ENCODE results near the gene CDC42BPA.

The CDC42BPA gene

GRCh38 chr1:227102056-227102455, 216.2 kb downstream of the CDC42BPA start:
- H4K12ac ChIP-seq (ENCODE audit: low read depth, low read length), result no peak overlapping the region
- no peaks in the 10 kb centered on the region for H3K79me1 ChIP-seq (ENCODE audit: low read length)
- no peak overlapping the region for H3K4me2 ChIP-seq (ENCODE audit: low read length)
- no peak overlapping the region for H4K91ac ChIP-seq (ENCODE audit: low read depth, low read length)
- H3K9me3 ChIP-seq (ENCODE audit: insufficient read depth, low read depth, low read length), result no peaks in the 10 kb centered on the region
- no peaks in the 10 kb centered on the region for H3K79me2 ChIP-seq (ENCODE audit: control insufficient read depth, insufficient read depth, low read length, poor library complexity)
- DNase-seq, result no peak
- H3K9ac ChIP-seq (ENCODE audit: low read length), result no peak overlapping the region
- no peak overlapping the region for H2AFZ ChIP-seq (ENCODE audit: insufficient read depth, low read length, poor library complexity)
- H3K4me3 ChIP-seq (ENCODE audit: low read depth, low read length), result no peak overlapping the region
- no peak overlapping the region for H3K27ac ChIP-seq (ENCODE audit: low read depth, low read length)
- H3K4ac ChIP-seq (ENCODE audit: low read depth, low read length), result no peak overlapping the region
- peaks cover 2% of the 10 kb centered on the region in 2 experiments for H3K36me3 ChIP-seq (ENCODE audit: control insufficient read depth in 1 of 2, insufficient read depth in 2 of 2, low read length in 2 of 2)
- H2BK12ac ChIP-seq (ENCODE audit: low read length), result no peak overlapping the region
- H3K18ac ChIP-seq (ENCODE audit: low read length), result no peak overlapping the region
- no peak overlapping the region for H3K23ac ChIP-seq (ENCODE audit: low read length)
- H2BK5ac ChIP-seq (ENCODE audit: low read depth, low read length, poor library complexity), result no peak overlapping the region
- WGBS (ENCODE audit: extremely low coverage, insufficient coverage, insufficient read length), result no CpG with 5 or more reads among the region's 5 CpGs
- H3K27me3 ChIP-seq (ENCODE audit: insufficient read depth, low read length), result no peaks in the 10 kb centered on the region
- no peak overlapping the region for H2AK5ac ChIP-seq (ENCODE audit: low read length)
- H3K4me1 ChIP-seq (ENCODE audit: control insufficient read depth in 1 of 2, insufficient read depth in 2 of 2, low read length in 2 of 2), result no peaks in the 10 kb centered on the region
- H4K8ac ChIP-seq (ENCODE audit: low read depth, low read length), result no peak overlapping the region
- no peak overlapping the region for H2BK120ac ChIP-seq (ENCODE audit: insufficient read depth, low read length, poor library complexity)
- H3K14ac ChIP-seq (ENCODE audit: low read length), result no peak overlapping the region

GRCh38 chr1:227094249-227094966, 223.9 kb downstream of the CDC42BPA start:
- Histone ChIP-seq H2BK12ac (ENCODE audit: low read length) (no peak overlapping the region), H4K12ac (ENCODE audit: low read depth, low read length) (no peak overlapping the region), H3K79me1 (ENCODE audit: low read length) (no peaks in the 10 kb centered on the region), H3K27me3 (ENCODE audit: insufficient read depth, low read length) (no peaks in the 10 kb centered on the region), H3K9me3 (ENCODE audit: insufficient read depth, low read depth, low read length) (no peaks in the 10 kb centered on the region), H3K4ac (ENCODE audit: low read depth, low read length) (no peak overlapping the region), H3K14ac (ENCODE audit: low read length) (no peak overlapping the region), H3K23ac (ENCODE audit: low read length) (no peak overlapping the region), H3K4me3 (ENCODE audit: low read depth, low read length) (no peak overlapping the region), H2AK5ac (ENCODE audit: low read length) (no peak overlapping the region), H4K8ac (ENCODE audit: low read depth, low read length) (no peak overlapping the region), H2AFZ (ENCODE audit: insufficient read depth, low read length, poor library complexity) (no peak overlapping the region), H3K36me3 (ENCODE audit: control insufficient read depth in 1 of 2, insufficient read depth in 2 of 2, low read length in 2 of 2) (peaks cover 2 to 3% of the 10 kb centered on the region in 2 experiments), H3K79me2 (ENCODE audit: control insufficient read depth, insufficient read depth, low read length, poor library complexity) (no peaks in the 10 kb centered on the region), H4K91ac (ENCODE audit: low read depth, low read length) (no peak overlapping the region), H3K18ac (ENCODE audit: low read length) (no peak overlapping the region), H3K27ac (ENCODE audit: low read depth, low read length) (no peak overlapping the region), H2BK120ac (ENCODE audit: insufficient read depth, low read length, poor library complexity) (no peak overlapping the region), H3K4me2 (ENCODE audit: low read length) (no peak overlapping the region), H3K9ac (ENCODE audit: low read length) (no peak overlapping the region), H3K4me1 (ENCODE audit: control insufficient read depth in 1 of 2, insufficient read depth in 2 of 2, low read length in 2 of 2) (no peaks in the 10 kb centered on the region), H2BK5ac (ENCODE audit: low read depth, low read length, poor library complexity) (no peak overlapping the region)
- WGBS (ENCODE audit: extremely low coverage, insufficient coverage, insufficient read length), result no CpG with 5 or more reads among the region's 2 CpGs
- no peak for DNase-seq

GRCh38 chr1:227093309-227093708, 225.0 kb downstream of the CDC42BPA start:
- H4K91ac ChIP-seq (ENCODE audit: low read depth, low read length), result no peak overlapping the region
- no peak overlapping the region for H2BK5ac ChIP-seq (ENCODE audit: low read depth, low read length, poor library complexity)
- peaks cover 2 to 3% of the 10 kb centered on the region in 2 experiments for H3K36me3 ChIP-seq (ENCODE audit: control insufficient read depth in 1 of 2, insufficient read depth in 2 of 2, low read length in 2 of 2)
- no peak overlapping the region for H4K12ac ChIP-seq (ENCODE audit: low read depth, low read length)
- no peaks in the 10 kb centered on the region for H3K4me1 ChIP-seq (ENCODE audit: control insufficient read depth in 1 of 2, insufficient read depth in 2 of 2, low read length in 2 of 2)
- H3K27me3 ChIP-seq (ENCODE audit: insufficient read depth, low read length), result no peaks in the 10 kb centered on the region
- H4K8ac ChIP-seq (ENCODE audit: low read depth, low read length), result no peak overlapping the region
- H3K4me3 ChIP-seq (ENCODE audit: low read depth, low read length), result no peak overlapping the region
- H2AK5ac ChIP-seq (ENCODE audit: low read length), result no peak overlapping the region
- H2BK12ac ChIP-seq (ENCODE audit: low read length), result no peak overlapping the region
- no peak for DNase-seq
- no peak overlapping the region for H3K9ac ChIP-seq (ENCODE audit: low read length)
- H2BK120ac ChIP-seq (ENCODE audit: insufficient read depth, low read length, poor library complexity), result no peak overlapping the region
- no peak overlapping the region for H3K4me2 ChIP-seq (ENCODE audit: low read length)
- H3K14ac ChIP-seq (ENCODE audit: low read length), result no peak overlapping the region
- no peaks in the 10 kb centered on the region for H3K79me2 ChIP-seq (ENCODE audit: control insufficient read depth, insufficient read depth, low read length, poor library complexity)
- no peaks in the 10 kb centered on the region for H3K79me1 ChIP-seq (ENCODE audit: low read length)
- no peak overlapping the region for H3K4ac ChIP-seq (ENCODE audit: low read depth, low read length)
- WGBS (ENCODE audit: extremely low coverage, insufficient coverage, insufficient read length), result no CpG with 5 or more reads among the region's 1 CpG
- no peak overlapping the region for H3K27ac ChIP-seq (ENCODE audit: low read depth, low read length)
- H2AFZ ChIP-seq (ENCODE audit: insufficient read depth, low read length, poor library complexity), result no peak overlapping the region
- no peaks in the 10 kb centered on the region for H3K9me3 ChIP-seq (ENCODE audit: insufficient read depth, low read depth, low read length)
- H3K18ac ChIP-seq (ENCODE audit: low read length), result no peak overlapping the region
- no peak overlapping the region for H3K23ac ChIP-seq (ENCODE audit: low read length)

- WGBS (ENCODE audit: extremely low coverage, insufficient coverage, insufficient read length), result no CpG with 5 or more reads among the region's 1 CpG
- Histone ChIP-seq H3K4ac (ENCODE audit: low read depth, low read length) (no peak overlapping the region), H2BK5ac (ENCODE audit: low read depth, low read length, poor library complexity) (no peak overlapping the region), H3K23ac (ENCODE audit: low read length) (no peak overlapping the region), H3K9ac (ENCODE audit: low read length) (no peak overlapping the region), H3K79me2 (ENCODE audit: control insufficient read depth, insufficient read depth, low read length, poor library complexity) (no peaks in the 10 kb centered on the region), H2AFZ (ENCODE audit: insufficient read depth, low read length, poor library complexity) (no peak overlapping the region), H2AK5ac (ENCODE audit: low read length) (no peak overlapping the region), H4K91ac (ENCODE audit: low read depth, low read length) (no peak overlapping the region), H3K36me3 (ENCODE audit: control insufficient read depth in 1 of 2, insufficient read depth in 2 of 2, low read length in 2 of 2) (peaks cover 2 to 3% of the 10 kb centered on the region in 2 experiments), H2BK12ac (ENCODE audit: low read length) (no peak overlapping the region), H3K27ac (ENCODE audit: low read depth, low read length) (no peak overlapping the region), H4K8ac (ENCODE audit: low read depth, low read length) (no peak overlapping the region), H3K4me1 (ENCODE audit: control insufficient read depth in 1 of 2, insufficient read depth in 2 of 2, low read length in 2 of 2) (no peaks in the 10 kb centered on the region), H4K12ac (ENCODE audit: low read depth, low read length) (no peak overlapping the region), H3K14ac (ENCODE audit: low read length) (no peak overlapping the region), H3K4me2 (ENCODE audit: low read length) (no peak overlapping the region), H3K27me3 (ENCODE audit: insufficient read depth, low read length) (no peaks in the 10 kb centered on the region), H3K9me3 (ENCODE audit: insufficient read depth, low read depth, low read length) (no peaks in the 10 kb centered on the region), H3K18ac (ENCODE audit: low read length) (no peak overlapping the region), H2BK120ac (ENCODE audit: insufficient read depth, low read length, poor library complexity) (no peak overlapping the region), H3K79me1 (ENCODE audit: low read length) (no peaks in the 10 kb centered on the region), H3K4me3 (ENCODE audit: low read depth, low read length) (no peak overlapping the region)
- DNase-seq, result no peak
Measured at GRCh38 chr1:227092069-227092468, 226.2 kb downstream of the CDC42BPA start.
